HG03432 (cell line): ENCODE data around the gene ATP13A3.

Experiments used
- ATAC-seq: cut with Tn5 transposase; IDR thresholded peaks from one replicate; pipeline ENCODE4 v1.9.1; 2021; ENCODE audit warnings: mild to moderate bottlenecking, moderate library complexity; ENCODE audit not compliant: unreplicated experiment

Gene ATP13A3

GRCh38 chr3:194396539-194396858 is 90.3 kb downstream of the ATP13A3 start:
- no peak for ATAC-seq

- ATAC-seq: no peak
These were observed 90.8 kb downstream of the ATP13A3 start for GRCh38 chr3:194395778-194396538.

GRCh38 chr3:194395212-194395611 is 91.6 kb downstream of the ATP13A3 start:
- ATAC-seq: no peak

GRCh38 chr3:194392576-194392975 is 94.2 kb downstream of the ATP13A3 start:
- no peak for ATAC-seq

GRCh38 chr3:194390835-194391234 is 96.0 kb downstream of the ATP13A3 start:
- no peak for ATAC-seq

- ATAC-seq: no peak
These were observed 97.5 kb downstream of the ATP13A3 start for GRCh38 chr3:194389269-194389668.

GRCh38 chr3:194387926-194388418 is 98.8 kb downstream of the ATP13A3 start:
- no peak for ATAC-seq

- ATAC-seq: no peak
These were observed 99.5 kb downstream of the ATP13A3 start for GRCh38 chr3:194387276-194387675.

- ATAC-seq: no peak
These were observed 100.2 kb downstream of the ATP13A3 start for GRCh38 chr3:194386648-194387047.

- ATAC-seq: no peak
These were observed 100.7 kb downstream of the ATP13A3 start for GRCh38 chr3:194386066-194386465.

GRCh38 chr3:194384569-194385001 is 102.2 kb downstream of the ATP13A3 start:
- ATAC-seq: no peak

GRCh38 chr3:194384156-194384555 is 102.6 kb downstream of the ATP13A3 start:
- no peak for ATAC-seq

GRCh38 chr3:194383276-194383940 is 103.4 kb downstream of the ATP13A3 start:
- no peak for ATAC-seq

- no peak for ATAC-seq
These were observed 103.9 kb downstream of the ATP13A3 start for GRCh38 chr3:194382892-194383223.

GRCh38 chr3:194382196-194382891 is 104.5 kb downstream of the ATP13A3 start:
- ATAC-seq: no peak

GRCh38 chr3:194381460-194381875 is 105.3 kb downstream of the ATP13A3 start:
- no peak for ATAC-seq

GRCh38 chr3:194380326-194380725 is 106.5 kb downstream of the ATP13A3 start:
- no peak for ATAC-seq

GRCh38 chr3:194379651-194380050 is 107.2 kb downstream of the ATP13A3 start:
- ATAC-seq: no peak

- no peak for ATAC-seq
These were observed 107.6 kb downstream of the ATP13A3 start for GRCh38 chr3:194379231-194379630.

GRCh38 chr3:194377708-194378107 is 109.1 kb downstream of the ATP13A3 start:
- ATAC-seq: no peak

- ATAC-seq: no peak
These were observed 110.6 kb downstream of the ATP13A3 start for GRCh38 chr3:194376241-194376560.
